HFFc6 (cell line): ENCODE results near the gene DPEP3. TPM values are rescaled to one million over a fixed set of nuclear protein-coding genes. Genes with fewer than 3 reads are reported as not detected.

Experiments
- DNase-seq: peaks from one replicate; pipeline ENCODE4 v3.0.0-alpha.2; 2018
- H3K27ac Mint-ChIP-seq: 2 replicates; pipeline ENCODE4 v1.8.0; 2020; ENCODE audit warnings: mild to moderate bottlenecking, mixed read lengths
- H3K27me3 Mint-ChIP-seq: 2 replicates; pipeline ENCODE4 v1.8.0; 2021; ENCODE audit warnings: mild to moderate bottlenecking, moderate library complexity, mixed read lengths; ENCODE audit not compliant: insufficient read depth
- H3K36me3 Mint-ChIP-seq: 2 replicates; pipeline ENCODE4 v1.8.0; 2021; ENCODE audit warnings: low read depth, mixed read lengths
- H3K4me1 Mint-ChIP-seq: 2 replicates; pipeline ENCODE4 v1.8.0; 2020; ENCODE audit warnings: low read depth, mixed read lengths
- H3K4me3 Mint-ChIP-seq: 2 replicates; pipeline ENCODE4 v1.8.0; 2020; ENCODE audit warnings: mild to moderate bottlenecking, moderate library complexity, mixed read lengths
- H3K9me3 Mint-ChIP-seq: 2 replicates; pipeline ENCODE4 v1.8.0; 2020; ENCODE audit warnings: mild to moderate bottlenecking, mixed read lengths
- total RNA-seq, 6 experiments: library from RNA; stranded (reverse); fragmentation: NEBNext Ultra II Directional; extraction: Animal tissue kit (Norgen Biotek cat#: 25700); gene quantifications; 2 replicates in 1 of 6; 3 replicates in 5 of 6; pipeline ENCODE4 v1.2.3, GENCODE V29; 2021
- TF ChIP-seq, protein P1 (sequence below): fragments of 200-600 bp; sonication (generic); IDR thresholded peaks from 2 replicates; pipeline ENCODE4 v1.5.0; 2021; ENCODE audit warnings: antibody characterized with exemption, mild to moderate bottlenecking

The DPEP3 gene
- total RNA-seq, 6 experiments from 2014 or later, result not detected

GRCh38 chr16:67962135-67962534 is 18.2 kb downstream of the DPEP3 start:
- Mint-ChIP-seq H3K27ac (no peak overlapping the region), H3K4me3 (no peak overlapping the region), H3K4me1 (peaks cover 73% of the 10 kb centered on the region), H3K27me3 (peaks cover 3% of the 10 kb centered on the region; the same call in 1 of the 2 replicates), H3K9me3 (no peaks in the 10 kb centered on the region), H3K36me3 (peaks cover 56% of the 10 kb centered on the region)
- TF ChIP-seq, protein P1, sequence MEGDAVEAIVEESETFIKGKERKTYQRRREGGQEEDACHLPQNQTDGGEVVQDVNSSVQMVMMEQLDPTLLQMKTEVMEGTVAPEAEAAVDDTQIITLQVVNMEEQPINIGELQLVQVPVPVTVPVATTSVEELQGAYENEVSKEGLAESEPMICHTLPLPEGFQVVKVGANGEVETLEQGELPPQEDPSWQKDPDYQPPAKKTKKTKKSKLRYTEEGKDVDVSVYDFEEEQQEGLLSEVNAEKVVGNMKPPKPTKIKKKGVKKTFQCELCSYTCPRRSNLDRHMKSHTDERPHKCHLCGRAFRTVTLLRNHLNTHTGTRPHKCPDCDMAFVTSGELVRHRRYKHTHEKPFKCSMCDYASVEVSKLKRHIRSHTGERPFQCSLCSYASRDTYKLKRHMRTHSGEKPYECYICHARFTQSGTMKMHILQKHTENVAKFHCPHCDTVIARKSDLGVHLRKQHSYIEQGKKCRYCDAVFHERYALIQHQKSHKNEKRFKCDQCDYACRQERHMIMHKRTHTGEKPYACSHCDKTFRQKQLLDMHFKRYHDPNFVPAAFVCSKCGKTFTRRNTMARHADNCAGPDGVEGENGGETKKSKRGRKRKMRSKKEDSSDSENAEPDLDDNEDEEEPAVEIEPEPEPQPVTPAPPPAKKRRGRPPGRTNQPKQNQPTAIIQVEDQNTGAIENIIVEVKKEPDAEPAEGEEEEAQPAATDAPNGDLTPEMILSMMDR, result no peak
- no peak for DNase-seq

DNA sequence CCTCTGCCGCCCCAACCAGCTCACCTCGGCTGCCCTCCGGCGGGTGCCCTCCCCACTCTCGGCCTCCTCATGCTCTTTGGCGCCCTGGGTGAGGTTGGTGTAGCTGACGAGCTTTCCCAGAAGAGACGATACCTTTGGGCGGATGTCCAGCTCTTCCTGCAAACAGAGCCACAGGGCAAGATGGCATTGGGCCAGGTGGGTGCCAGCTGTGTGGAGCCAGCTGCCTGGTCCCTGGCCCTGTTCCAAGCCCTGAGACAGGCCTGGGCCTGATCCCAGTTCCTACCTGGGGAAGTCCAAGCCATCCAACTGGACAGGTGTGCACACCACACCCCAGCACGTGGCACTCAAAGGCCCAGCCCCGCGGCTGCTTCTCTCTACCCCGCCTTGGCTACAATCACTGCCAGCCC is 18.7 kb downstream of the DPEP3 start:
- TF ChIP-seq, protein P1, result no peak
- Mint-ChIP-seq H3K27me3 (peaks cover 3% of the 10 kb centered on the region; the same call in 1 of the 2 replicates), H3K4me1 (peaks cover 67% of the 10 kb centered on the region), H3K27ac (no peak overlapping the region), H3K9me3 (no peaks in the 10 kb centered on the region), H3K4me3 (no peak overlapping the region), H3K36me3 (peaks cover 52% of the 10 kb centered on the region)
- no peak for DNase-seq

- H3K4me1 Mint-ChIP-seq, result peaks cover 49% of the 10 kb centered on the region
- H3K9me3 Mint-ChIP-seq, result no peaks in the 10 kb centered on the region
- H3K4me3 Mint-ChIP-seq, result peak overlapping the region; percentile 56
- peaks cover 37% of the 10 kb centered on the region for H3K36me3 Mint-ChIP-seq
- H3K27ac Mint-ChIP-seq, result peak overlapping the region; percentile 70
- peaks cover 3% of the 10 kb centered on the region; the same call in 1 of the 2 replicates for H3K27me3 Mint-ChIP-seq
- TF ChIP-seq, protein P1, result no peak
- DNase-seq, result peak; percentile 46
Measured at GRCh38 chr16:67959536-67960329, 20.6 kb downstream of the DPEP3 start.

DNA sequence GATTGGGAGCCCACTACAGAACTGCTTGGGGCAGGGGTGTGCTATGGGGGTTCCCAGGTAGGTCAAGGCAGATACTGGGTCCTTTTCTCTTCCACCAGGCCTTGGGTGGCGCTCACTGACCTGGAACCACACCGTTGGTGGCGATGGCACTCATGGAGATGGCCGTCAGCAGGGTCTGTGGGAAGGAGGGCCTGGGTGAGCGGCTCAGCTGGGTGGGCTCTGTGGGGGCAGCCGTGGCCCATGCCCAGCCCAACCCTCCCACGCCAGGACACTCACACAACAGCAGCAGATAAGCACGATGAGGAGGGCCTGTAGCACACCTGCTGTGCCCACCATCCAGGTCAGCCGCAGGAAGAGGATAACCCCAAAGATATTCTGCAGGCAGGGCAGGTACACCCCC is 22.7 kb downstream of the DPEP3 start:
- no peak for DNase-seq
- Mint-ChIP-seq H3K9me3 (no peaks in the 10 kb centered on the region), H3K4me1 (peaks cover 37% of the 10 kb centered on the region), H3K27me3 (no peaks in the 10 kb centered on the region), H3K4me3 (no peak overlapping the region), H3K36me3 (peaks cover 37% of the 10 kb centered on the region), H3K27ac (no peak overlapping the region)
- TF ChIP-seq, protein P1, result no peak

DNA sequence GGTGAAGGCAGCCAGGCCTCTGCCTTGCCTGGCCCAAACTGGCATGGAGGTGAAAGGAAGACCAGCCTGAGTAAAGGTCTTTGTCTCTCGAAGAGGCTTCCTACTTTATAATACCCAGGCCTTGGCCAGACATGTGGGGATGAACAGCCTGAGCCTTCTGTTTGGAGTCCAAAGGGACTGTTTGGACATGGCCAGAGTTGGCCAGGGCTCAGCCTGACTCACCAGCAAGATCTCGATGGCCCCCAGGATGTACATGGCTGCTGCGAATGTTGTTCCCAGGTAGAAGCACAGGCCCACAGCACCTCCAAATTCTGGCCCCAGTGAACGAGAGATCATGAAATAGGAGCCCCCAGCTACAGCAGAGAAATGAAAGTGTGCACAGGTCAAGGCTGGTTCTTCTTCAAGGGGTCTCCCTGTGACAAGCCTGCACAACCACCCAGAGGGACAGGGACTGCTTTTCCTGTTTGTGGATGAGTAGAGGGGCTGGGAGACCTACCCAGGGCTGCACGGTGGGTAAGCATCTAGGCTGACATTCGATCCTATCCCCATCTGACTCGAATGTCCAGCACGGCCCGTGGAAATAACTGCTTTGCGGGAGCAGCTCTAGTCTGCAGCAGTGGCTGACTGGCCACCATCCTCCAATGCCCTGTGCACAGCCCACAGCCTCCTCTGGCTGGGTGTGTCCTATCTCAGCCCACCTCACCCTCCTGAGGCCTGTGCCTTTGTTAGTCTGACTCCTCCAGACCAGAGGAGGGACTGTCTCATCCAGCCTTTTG is 25.7 kb downstream of the DPEP3 start:
- H3K9me3 Mint-ChIP-seq, result no peaks in the 10 kb centered on the region
- H3K36me3 Mint-ChIP-seq, result peaks cover 27% of the 10 kb centered on the region
- H3K27ac Mint-ChIP-seq, result no peak overlapping the region
- TF ChIP-seq, protein P1, result no peak
- peaks cover 10% of the 10 kb centered on the region for H3K4me1 Mint-ChIP-seq
- H3K4me3 Mint-ChIP-seq, result no peak overlapping the region
- H3K27me3 Mint-ChIP-seq, result no peaks in the 10 kb centered on the region; the same call in 1 of the 2 replicates
- DNase-seq, result no peak
